Endometrial microvascular endothelial cells (primary cell): Measurements from ENCODE around the gene YES1. TPM values are rescaled to one million over a fixed set of nuclear protein-coding genes. Genes with fewer than 3 reads are reported as not detected.

Source experiments
- in situ Hi-C: cut with HindIII; loops from 2 replicates; pipeline ENCODE4 v1.10.0; 2017; ENCODE audit warnings: low sequenced_read_pairs, low pct_unique_long_range_greater_than_20kb; ENCODE audit errors: inconsistent ontology term
- total RNA-seq: library from RNA; depleted of rRNA; stranded (reverse); fragments of >200 nt; gene quantifications from one replicate; pipeline ENCODE4 v1.2.3, GENCODE V29; 2015; ENCODE audit errors: inconsistent ontology term

YES1 gene
- total RNA-seq, 1 donor from 2014 or later: 153 TPM

GRCh38 chr18:677145-677544 lies 134.9 kb downstream of the YES1 start:
- in situ Hi-C loops: no loop called here

GRCh38 chr18:676736-677135 lies 135.3 kb downstream of the YES1 start:
- in situ Hi-C loops: no loop called here

GRCh38 chr18:676069-676468 lies 136.0 kb downstream of the YES1 start:
- in situ Hi-C loops: no loop called here

GRCh38 chr18:675307-675706 lies 136.7 kb downstream of the YES1 start:
- in situ Hi-C loops: no loop called here

- in situ Hi-C loops: no loop called here
Measured at GRCh38 chr18:673769-674168, 138.3 kb downstream of the YES1 start.

GRCh38 chr18:673317-673716 lies 138.7 kb downstream of the YES1 start:
- in situ Hi-C loops: no loop called here

Other genes starting within 250 kb of the YES1 start
- gene CETN1, start 231.9 kb downstream of the YES1 start, total RNA-seq: not detected
- not detected for gene CLUL1, start 215.3 kb downstream of the YES1 start, total RNA-seq
- 86.5 TPM for gene TYMS, start 154.6 kb downstream of the YES1 start, total RNA-seq
- 27.4 TPM for gene ENOSF1, start 99.6 kb downstream of the YES1 start, total RNA-seq
- gene ADCYAP1, start 92.6 kb upstream of the YES1 start, total RNA-seq: not detected